Prostate gland (tissue), 2 donors: ENCODE measurements around the gene MGAT1.

ENCODE experiments used
- CTCF ChIP-seq, 4 experiments: fragments of 200-600 bp in 2 of 4; fragments of 450-650 bp in 2 of 4; sonication (generic) in 2 of 4; IDR thresholded peaks; 1 replicate in 3 of 4; 2 replicates in 1 of 4; pipeline ENCODE4 v1.5.1; 2016 to 2019; ENCODE audit warnings: antibody characterized with exemption in 4 of 4, mild to moderate bottlenecking in 2 of 4, moderate library complexity in 2 of 4
- POLR2AphosphoS5 ChIP-seq: sonication (generic); formaldehyde crosslinking; IDR thresholded peaks from one replicate; pipeline ENCODE4 v1.6.1; 2017; ENCODE audit warnings: antibody characterized with exemption

- TF ChIP-seq CTCF (IDR thresholded peaks at IDR 0.05) (no peak), POLR2AphosphoS5 (no peak)
Measured at GRCh38 chr5:180744253-180744652, 58.4 kb downstream of the MGAT1 start.
